Ovary (tissue), 9 donors: ENCODE data around the gene AATK. TPM values are rescaled to one million over a fixed set of nuclear protein-coding genes. Genes with fewer than 3 reads are reported as not detected.

Source experiments
- DNase-seq, 5 donors: peaks; one replicate each; pipeline ENCODE4 v3.0.0-alpha.2; 2019 to 2020
- H3K27ac ChIP-seq, 2 donors: fragments of 200-600 bp; one replicate each; pipeline versions ENCODE4 v1.5.1 to v1.8.0; 2019 to 2022
- H3K27me3 ChIP-seq: fragments of 200-600 bp; one replicate; pipeline ENCODE4 v1.8.0; 2022
- H3K36me3 ChIP-seq: fragments of 200-600 bp; sonication (generic); one replicate; pipeline ENCODE4 v1.5.1; 2019
- H3K4me1 ChIP-seq: one replicate; pipeline ENCODE4 v1.8.1; 2013; ENCODE audit warnings: mild to moderate bottlenecking, moderate library complexity; ENCODE audit not compliant: insufficient read depth
- H3K4me3 ChIP-seq: fragments of 200-600 bp; sonication (generic); one replicate; pipeline ENCODE4 v1.5.1; 2017
- H3K9me3 ChIP-seq, 2 donors: fragments of 200-600 bp in 1 of 2; sonication (generic) in 1 of 2; one replicate each; pipeline versions ENCODE4 v1.5.1 to v1.8.1; 2013 to 2019; ENCODE audit warnings: mild to moderate bottlenecking in 1 of 2, moderate library complexity in 1 of 2
- CTCF ChIP-seq, 3 donors: fragments of 450-650 bp in 2 of 3; fragments of 200-600 bp in 1 of 3; IDR thresholded peaks; one replicate each; pipeline versions ENCODE4 v1.5.1 to v1.8.0; 2016 to 2022; ENCODE audit warnings: antibody characterized with exemption in 3 of 3, mild to moderate bottlenecking in 1 of 3
- EP300 ChIP-seq: sonication (generic); formaldehyde crosslinking; IDR thresholded peaks from one replicate; pipeline ENCODE4 v1.6.1; 2017; ENCODE audit warnings: antibody characterized with exemption
- POLR2A ChIP-seq: fragments of 450-650 bp; IDR thresholded peaks from one replicate; pipeline ENCODE4 v1.6.1; 2017; ENCODE audit warnings: antibody characterized with exemption, mild to moderate bottlenecking, moderate library complexity
- WGBS, 3 donors: extraction: QIAGEN DNeasy Blood & Tissue Kit in 1 of 3; methylation state at CpG; one replicate each; pipeline versions ENCODE4 v1.1.5 to v1.1.7; 2013 to 2017; 5-methylcytosine and 5-hydroxymethylcytosine counted together
- intact Hi-C, 4 donors: fragments of 100-400 bp; cut with DNase I; formaldehyde crosslinking; loops; one replicate each; pipeline versions ENCODE4 v1.11.0 to v1.15.1; 2022 to 2023
- polyA plus RNA-seq, 2 donors: library from polyadenylated mRNA; stranded (reverse); fragments of 200-250 nt in 1 of 2; fragments of 350-450 nt in 1 of 2; fragmentation: Illumina TruSeq in 1 of 2; extraction: RNeasy Lipid Tissue Mini Kit (QIAGEN cat#74804) in 1 of 2; gene quantifications; one replicate each; pipeline ENCODE4 v1.2.3, GENCODE V29; 2013 to 2014
- total RNA-seq, 7 donors: library from RNA; depleted of rRNA in 2 of 7; stranded (reverse); fragments of >200 nt in 2 of 7; fragmentation: NEBNext Ultra II Directional in 3 of 7; extraction: Animal tissue kit (Norgen Biotek cat#: 25700) in 3 of 7; gene quantifications; one replicate each; pipeline versions ENCODE4 v1.1.0 to v1.2.4, GENCODE V29; 2016 to 2023
- donor health status: DM: no; HTN: no; CAD: no; lungs with moderate emphysema.
- donor health status: DM: no; HTN: no; CAD: no.
- donor health status: Bipolar disorder and iron deficiency.
- donor health status: DM: yes; HTN: yes; CAD: no.
- donor health status: DM: no; HTN: no; CAD: no.
- donor health status: DM: yes; HTN: yes; CAD: no.

The AATK gene
- total and polyA plus RNA-seq, 9 donors = 0.23 to 3.1 (median 1.5) TPM

GRCh38 chr17:81093619-81094508 lies 72.2 kb downstream of the AATK start:
- H3K4me1 ChIP-seq = peaks cover 10% of the 10 kb centered on the region
- no peak overlapping the region for H3K4me3 ChIP-seq
- 86 to 92% (median 89%) methylated on average over 18 to 21 of the region's 21 CpGs for WGBS, 3 donors
- no peak for TF ChIP-seq EP300
- no peak for TF ChIP-seq CTCF (IDR thresholded peaks at IDR 0.05)
- no peak for TF ChIP-seq POLR2A
- no peaks in the 10 kb centered on the region for H3K36me3 ChIP-seq
- DNase-seq = no peak
- no peaks in the 10 kb centered on the region for H3K27me3 ChIP-seq
- H3K27ac ChIP-seq = no peak overlapping the region
- intact Hi-C loops = loop anchor here in 1 of 4 donors (2.0 kb wide), 1 partner anchor 103 kb away; the partner anchor contains the start of gene CHMP6
- H3K9me3 ChIP-seq = no peaks in the 10 kb centered on the region

DNA sequence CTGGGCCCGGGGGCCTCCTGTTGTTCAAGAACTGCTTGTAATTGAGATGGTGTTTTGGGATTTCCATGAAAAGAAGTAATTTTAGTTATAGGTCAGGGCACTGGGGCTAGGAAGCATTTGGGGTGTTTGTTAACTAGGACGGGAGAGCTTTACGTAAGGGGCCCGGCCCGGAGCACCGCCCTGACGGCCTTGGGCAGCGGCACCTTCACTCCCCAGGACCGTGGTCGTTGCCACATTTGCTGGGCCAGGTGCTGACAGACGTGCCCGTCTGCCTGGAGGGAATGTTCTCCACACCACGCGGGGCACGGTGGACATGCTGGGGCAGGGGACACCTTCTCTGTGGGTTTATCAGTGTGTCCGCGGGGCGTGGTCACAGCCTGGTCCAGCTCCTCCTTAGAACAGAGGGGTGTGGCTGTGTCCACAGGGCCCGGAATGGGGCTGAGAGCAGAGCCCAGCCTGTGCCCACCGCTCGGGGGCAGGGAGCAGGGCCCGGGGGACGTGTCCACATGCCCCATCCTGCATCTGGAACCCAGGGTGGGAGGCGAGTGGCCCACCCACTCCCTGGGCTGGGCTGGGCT lies 73.4 kb downstream of the AATK start:
- 88 to 94% (median 88%) methylated on average over 14 to 24 of the region's 24 CpGs for WGBS, 3 donors
- intact Hi-C loops = no loop called here
- TF ChIP-seq CTCF (IDR thresholded peaks at IDR 0.05) = no peak
- TF ChIP-seq EP300 = no peak
- TF ChIP-seq POLR2A = no peak
- Histone ChIP-seq H3K4me3 (no peak overlapping the region), H3K9me3 (no peaks in the 10 kb centered on the region), H3K27ac (no peak overlapping the region), H3K36me3 (no peaks in the 10 kb centered on the region), H3K4me1 (peaks cover 9% of the 10 kb centered on the region), H3K27me3 (no peaks in the 10 kb centered on the region)
- no peak for DNase-seq

- no peaks in the 10 kb centered on the region for H3K27me3 ChIP-seq
- no peak overlapping the region for H3K27ac ChIP-seq
- no peak for DNase-seq
- H3K4me1 ChIP-seq = peaks cover 4% of the 10 kb centered on the region
- intact Hi-C loops = no loop called here
- no peak overlapping the region for H3K4me3 ChIP-seq
- WGBS, 3 donors = 90 to 94% (median 91%) methylated on average over 18 to 23 of the region's 23 CpGs
- TF ChIP-seq CTCF (IDR thresholded peaks at IDR 0.05) (no peak), EP300 (no peak), POLR2A (no peak)
- no peaks in the 10 kb centered on the region for H3K9me3 ChIP-seq
- no peaks in the 10 kb centered on the region for H3K36me3 ChIP-seq
Observed at GRCh38 chr17:81091774-81092517, 74.1 kb downstream of the AATK start.

DNA sequence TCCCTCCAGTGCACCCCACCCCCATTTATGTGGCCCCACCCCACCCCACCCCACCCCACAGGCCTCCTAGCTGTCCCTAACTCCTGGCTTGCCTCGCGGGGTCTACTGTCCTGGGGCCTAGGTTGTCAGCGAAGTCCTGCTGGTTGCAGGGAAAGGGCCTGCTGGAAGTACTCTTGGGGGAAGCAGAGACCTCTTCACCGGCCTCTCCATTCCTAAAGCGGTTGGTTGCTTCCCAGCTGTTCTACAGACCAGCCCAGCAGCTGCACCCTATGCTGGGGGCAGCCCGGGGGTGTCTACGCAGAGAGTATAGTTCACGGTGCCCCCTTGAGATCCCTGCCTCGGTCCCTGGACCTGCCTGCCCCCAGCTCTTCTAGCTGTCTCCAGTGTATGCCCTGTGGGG lies 74.9 kb downstream of the AATK start:
- TF ChIP-seq CTCF (IDR thresholded peaks at IDR 0.05) (no peak), EP300 (no peak), POLR2A (no peak)
- H3K4me3 ChIP-seq = no peak overlapping the region
- no peak overlapping the region for H3K27ac ChIP-seq
- H3K36me3 ChIP-seq = no peaks in the 10 kb centered on the region
- no peaks in the 10 kb centered on the region for H3K27me3 ChIP-seq
- intact Hi-C loops = no loop called here
- DNase-seq = no peak
- WGBS, 3 donors = 81 to 88% (median 82%) methylated on average over 8 to 9 of the region's 9 CpGs
- peaks cover 4% of the 10 kb centered on the region for H3K4me1 ChIP-seq
- H3K9me3 ChIP-seq = no peaks in the 10 kb centered on the region
